HG03045 (cell line): ENCODE measurements around the gene TFEB.

ENCODE experiments used
- ATAC-seq: cut with Tn5 transposase; IDR thresholded peaks from one replicate; pipeline ENCODE4 v1.9.1; 2021; ENCODE audit warnings: mild to moderate bottlenecking, moderate library complexity; ENCODE audit not compliant: unreplicated experiment

The TFEB gene

DNA sequence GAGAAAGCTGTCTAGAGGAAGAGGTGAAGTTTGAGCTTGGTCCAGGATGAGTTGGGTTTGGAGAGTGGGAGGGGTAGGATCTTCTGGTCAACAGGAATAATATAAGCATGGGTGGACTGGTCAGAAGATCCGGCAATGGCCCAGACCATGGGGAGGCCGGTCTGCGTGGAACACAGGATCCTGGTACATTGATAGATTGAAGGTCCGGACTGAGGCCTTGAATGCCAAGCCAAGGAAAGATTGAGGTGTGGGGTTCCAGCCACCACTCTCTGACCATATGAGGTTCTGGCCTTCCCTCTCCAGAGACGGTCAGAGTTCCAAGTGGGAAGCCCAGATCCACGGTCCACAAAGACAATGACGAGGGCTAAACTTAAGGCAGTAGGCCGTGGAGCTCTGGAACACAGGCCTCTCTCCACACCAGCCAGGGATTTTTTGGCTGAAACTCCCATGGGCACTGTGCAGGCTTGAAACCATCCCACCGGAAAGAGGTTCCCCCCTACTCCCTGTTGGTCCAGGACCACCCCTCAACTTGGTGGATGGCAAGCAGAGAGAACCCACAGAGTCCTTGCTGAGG, 94.0 kb downstream of the TFEB start:
- ATAC-seq, result no peak

DNA sequence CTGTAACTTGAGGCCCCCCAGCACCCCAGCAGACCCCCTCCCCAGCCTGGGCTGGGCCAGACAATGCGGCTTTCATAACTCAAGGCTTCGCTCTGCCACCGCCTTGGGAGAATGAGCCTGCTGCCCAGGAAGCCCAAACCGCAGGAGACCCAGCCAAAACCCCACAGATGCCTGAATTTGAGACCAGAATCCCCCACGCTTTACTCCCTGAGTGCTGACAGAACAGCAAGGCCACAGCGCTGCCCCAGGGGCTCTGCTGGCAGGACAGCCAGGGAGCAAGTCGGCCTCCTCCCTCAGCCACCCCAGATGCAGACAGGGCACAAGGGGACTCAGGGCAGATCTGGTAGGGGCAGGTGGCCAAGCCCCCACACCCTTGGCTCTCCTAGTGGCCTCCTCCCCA, 95.0 kb downstream of the TFEB start:
- ATAC-seq, result no peak

DNA sequence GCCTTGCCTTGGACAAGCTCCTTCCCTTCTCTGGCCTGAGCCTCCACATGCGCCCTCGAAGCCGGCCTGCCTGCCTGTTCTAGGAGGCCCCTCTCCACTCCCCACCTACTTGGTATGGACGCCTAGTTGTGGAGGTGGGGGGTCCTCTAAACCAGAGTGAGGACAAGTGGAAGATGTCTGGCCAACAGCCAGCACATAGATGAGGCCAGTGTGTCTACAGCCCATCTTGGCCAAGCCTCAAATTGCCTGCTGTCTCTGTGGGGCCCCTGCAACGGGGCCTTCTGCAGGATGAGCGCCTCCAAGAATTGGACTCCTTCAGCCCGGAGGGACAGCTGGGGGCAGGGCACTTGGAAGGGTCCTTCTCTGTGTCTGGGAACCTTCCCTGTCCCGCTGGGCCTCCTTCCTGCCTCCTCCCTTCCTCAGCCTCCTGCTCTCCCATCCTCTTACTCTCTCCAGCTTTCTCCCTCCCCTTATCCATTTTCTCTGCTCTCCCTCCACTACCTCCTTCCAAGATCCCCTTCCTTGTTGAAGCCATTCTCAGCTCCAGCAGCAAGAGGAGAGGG, 95.5 kb downstream of the TFEB start:
- ATAC-seq, result no peak

DNA sequence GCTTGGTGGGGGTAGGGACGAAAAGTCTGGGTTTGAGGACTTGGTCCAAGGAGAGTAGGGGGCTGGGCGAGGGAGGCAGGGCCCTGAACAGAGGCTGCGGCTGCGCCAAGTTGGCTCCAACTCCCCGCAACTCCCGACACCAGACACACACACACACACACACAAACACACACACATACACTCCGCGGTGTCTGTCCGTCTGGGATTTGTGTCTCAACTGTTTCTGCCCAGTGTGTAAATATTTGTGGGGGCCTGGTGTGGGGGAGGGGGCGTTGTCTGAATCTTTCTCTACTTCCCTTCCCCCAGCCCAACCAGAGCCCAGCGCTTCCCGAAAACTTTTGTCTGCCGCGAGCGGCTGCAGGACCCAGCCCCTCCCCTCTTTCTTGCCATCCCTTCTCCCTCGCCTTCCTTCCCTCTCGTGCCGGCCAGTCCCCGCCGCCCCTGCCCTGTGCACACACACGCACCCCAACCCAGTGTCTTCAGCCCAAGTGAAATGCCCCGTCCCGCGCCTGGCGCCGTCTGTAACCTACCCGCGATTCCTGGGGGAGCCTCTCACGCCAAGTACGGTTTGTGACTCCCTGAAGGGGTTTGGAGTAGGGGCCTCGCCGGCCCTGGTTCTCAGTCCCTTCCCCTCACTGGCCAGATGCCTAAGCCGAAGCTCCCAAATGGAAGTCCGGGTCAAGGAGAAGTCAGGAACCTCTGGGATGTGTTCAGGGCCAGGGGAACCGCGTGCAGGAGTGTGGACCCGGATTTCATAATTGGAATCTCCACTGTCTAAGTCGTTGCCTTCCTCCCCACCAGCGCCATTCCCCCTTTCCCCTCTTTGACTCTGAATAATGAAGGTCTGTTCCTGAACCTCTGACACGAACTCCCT, 96.2 kb downstream of the TFEB start:
- ATAC-seq, result no peak

DNA sequence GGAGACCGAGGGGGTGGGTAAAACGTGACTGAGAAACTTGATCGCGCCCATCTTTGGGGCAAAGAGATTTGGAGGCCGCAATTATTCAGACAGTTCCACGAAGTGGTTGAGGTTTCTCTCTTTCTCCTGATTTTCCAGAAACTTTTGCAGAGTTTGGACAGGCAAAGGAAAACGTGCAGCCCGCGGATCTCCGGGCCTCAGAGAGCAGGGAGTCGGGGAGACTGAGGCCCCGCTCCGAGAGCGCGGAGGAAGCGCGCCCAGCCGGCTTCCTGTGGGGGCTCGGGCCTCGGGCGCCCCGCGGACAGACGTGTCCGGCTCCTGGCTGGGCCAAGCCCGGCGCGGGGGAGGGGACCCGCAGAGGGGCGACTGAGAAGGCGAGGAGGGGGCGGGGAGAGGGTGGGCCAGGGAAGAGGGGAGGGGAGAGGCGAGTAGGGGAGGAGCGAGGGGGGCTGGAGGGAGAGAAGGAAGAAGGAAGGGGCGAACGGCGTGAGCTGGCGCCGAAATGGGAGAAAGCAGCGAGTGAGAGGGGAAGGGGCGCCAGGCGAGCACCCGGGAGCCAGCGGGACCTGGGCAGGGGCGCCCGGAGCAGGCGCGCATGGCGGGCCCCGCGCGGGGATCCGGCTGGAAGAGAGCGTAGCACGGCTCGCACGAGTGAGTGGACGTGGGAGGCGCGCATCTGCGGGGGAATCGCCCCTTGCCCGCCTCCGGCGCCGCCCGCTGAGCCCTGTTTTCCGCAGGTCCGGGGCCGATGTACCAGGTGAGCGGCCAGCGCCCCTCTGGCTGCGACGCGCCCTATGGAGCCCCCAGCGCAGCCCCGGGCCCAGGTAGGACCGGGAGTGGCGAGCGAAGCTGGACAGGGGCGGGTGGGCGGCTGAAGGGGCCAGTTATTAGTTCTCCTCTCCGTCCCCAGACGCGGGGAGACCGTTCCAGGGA, 97.1 kb downstream of the TFEB start, which contains the start of gene MDFI:
Gene MDFI (plus strand): TSS at position 467 of the 933 bp plus-strand sequence. CDS start 282 bp downstream, at position 749.
- ATAC-seq, result no peak

DNA sequence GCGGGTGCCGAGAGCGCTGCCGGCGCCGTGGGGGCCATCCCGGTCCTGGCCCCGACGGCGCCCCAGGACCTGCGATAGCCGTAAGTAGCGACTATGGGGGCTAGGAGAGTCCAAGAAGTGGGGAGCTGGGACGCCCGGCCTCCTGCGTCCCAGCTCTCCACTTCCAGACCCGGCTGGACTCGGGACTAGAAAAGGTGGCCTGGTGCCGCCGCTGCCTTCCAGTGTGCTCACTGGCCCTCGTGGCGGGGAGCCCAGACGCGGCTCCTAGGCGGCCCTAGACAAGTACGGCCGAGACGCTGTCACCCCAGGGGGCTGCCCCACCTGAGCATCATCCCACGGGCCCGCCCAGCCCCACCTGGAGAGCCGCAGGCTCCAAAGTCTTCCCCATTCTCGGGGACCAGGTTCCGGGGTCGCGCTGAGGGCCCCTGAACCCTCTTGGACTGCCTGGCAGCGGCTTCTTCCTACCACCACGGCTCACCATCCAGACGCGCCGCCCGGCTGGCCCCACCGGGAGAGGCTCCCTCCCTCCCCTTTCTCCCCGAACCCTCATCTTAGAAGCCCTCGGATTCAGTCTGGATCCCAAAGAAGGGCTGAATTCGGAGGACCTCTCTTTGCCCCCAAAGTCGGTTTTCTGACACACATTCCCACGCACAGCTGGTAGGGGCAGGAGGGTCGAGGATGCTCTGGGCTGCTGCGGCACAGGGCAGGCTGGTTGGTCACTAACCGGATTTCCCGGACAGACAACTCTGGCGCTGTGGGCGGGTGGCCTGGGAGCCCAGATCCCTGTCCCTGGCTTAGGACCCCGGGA, 98.0 kb downstream of the TFEB start:
- ATAC-seq, result no peak

DNA sequence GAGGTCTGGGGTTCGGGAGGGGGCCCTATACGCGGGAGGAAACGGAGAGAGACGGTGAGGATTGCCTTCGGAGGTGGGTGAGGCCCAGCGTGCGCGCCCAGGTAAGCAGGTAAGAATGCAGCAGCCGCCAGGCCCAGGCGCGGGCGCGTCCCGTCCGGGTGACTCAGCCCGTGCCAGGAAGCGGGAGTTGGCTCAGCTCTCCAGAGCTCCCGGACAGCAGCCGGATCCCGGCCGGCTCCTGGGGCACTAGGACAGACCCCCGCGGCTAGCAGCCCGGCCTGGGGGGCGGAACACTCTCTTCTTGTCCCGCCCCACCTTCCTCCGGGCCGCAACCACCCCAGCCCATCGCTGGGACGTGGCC, 98.6 kb downstream of the TFEB start:
- no peak for ATAC-seq

DNA sequence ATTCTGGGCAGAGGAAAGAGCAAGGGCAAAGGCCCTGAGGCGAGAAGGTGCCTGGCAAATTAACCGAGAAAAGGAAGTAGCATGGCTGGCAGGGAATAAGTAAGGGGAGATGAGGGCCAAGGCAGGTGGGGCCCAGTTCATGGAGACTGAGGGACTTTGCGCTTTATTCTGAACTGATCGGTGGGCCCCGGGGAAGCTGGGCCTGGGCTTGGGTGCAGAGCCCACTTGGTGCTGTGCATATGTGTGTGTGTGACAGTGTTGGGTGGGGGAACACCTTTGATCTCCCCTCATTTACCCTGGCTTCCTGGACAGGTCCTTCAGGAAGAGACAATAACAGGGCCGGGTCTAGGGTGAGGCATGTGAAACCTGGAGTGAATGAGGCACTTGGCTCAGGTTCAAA, 100.0 kb downstream of the TFEB start:
- no peak for ATAC-seq

DNA sequence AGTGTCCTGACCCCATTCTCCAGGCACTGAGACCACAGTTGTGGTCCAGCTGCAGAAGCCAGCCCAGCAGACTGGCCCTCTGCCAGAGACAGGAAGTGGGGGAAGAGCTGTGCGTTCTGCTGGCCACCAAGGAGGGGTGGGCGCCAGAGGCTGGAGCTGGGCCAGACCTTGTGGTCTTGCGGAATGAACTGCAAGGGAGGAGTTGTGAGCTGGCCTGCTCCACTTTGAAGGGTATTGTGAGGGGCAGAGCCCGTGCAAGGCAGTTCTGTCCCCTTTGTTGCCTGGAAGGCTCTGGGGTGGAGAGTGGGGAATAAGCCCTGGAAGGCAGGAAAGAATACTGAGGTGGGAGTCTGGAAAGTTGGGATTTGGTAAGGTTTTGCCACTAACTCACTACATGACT, 100.8 kb downstream of the TFEB start:
- ATAC-seq, result no peak
